Measurements from ENCODE around the gene CFAP45.

GRCh38 chr1:159945483-159946241 is 45.7 kb upstream of the CFAP45 start, which contains the start of gene IGSF9:
- TF ChIP-seq REST (IDR thresholded peaks at IDR 0.05; ENCODE audit: insufficient read depth in 1 of 2, low read depth in 2 of 2, low read length in 2 of 2) (no peak), POLR2AphosphoS5 (IDR thresholded peaks at IDR 0.05; ENCODE audit: low read depth, low read length) (no peak), SIN3A (IDR thresholded peaks at IDR 0.05; ENCODE audit: borderline replicate concordance, insufficient read depth, low read length) (no peak), TAF1 (IDR thresholded peaks at IDR 0.05; ENCODE audit: borderline replicate concordance, insufficient read depth, low read length) (no peak), FOXP2 (optimal IDR thresholded peaks at IDR 0.05; ENCODE audit: borderline replicate concordance, extremely low read depth, extremely low read length, insufficient read depth) (no peak)
